ENCODE results near the gene ERC1.
A peak's percentile ranks its signal among the peaks of the same experiment; 100 is the strongest.

The ERC1 gene

DNA sequence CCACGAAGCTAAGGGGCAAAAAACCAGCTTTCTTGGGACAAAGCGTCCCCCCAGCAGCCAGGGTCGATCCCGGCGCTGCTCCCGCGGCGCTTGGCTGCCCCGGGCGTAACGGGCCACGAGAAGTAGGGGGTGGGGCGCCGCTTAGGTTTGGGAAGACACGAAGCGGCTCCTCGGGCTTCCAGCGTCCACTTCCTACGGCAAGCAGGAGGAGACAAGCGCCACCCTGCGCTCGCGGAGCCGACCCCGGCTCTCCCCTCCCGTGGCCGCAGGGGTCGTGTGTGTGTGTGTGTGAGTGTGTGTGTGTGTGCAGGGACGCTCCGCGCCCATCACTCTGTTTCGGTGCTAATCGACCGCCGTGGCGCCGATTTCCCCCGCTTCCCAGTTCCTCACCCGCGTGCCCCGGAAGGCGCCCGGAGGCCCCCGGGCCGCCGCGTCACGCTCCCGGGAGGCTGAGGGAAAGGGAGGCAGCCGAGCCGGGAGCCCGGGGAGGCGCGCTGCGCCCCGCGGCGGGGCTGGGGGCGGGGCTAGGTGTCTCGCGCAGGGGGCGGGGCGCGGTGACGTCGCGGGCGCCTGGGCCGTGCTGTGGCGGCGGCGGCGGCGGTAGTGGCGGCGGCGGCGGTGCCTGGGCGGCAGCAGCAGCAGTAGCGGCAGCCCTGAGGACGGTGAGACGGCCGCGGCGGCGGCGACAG, at the start of gene ERC1:
TSS of gene ERC1 (plus strand) at position 563 of the 689 bp plus-strand sequence. CDS start 36,681 bp downstream, outside the sequence.
- DNase-seq = peak; percentile 28

- DNase-seq = no peak
Measured at GRCh38 chr12:943051-943450, 48.0 kb upstream of the ERC1 start.

GRCh38 chr12:944211-944610, 46.8 kb upstream of the ERC1 start:
- no peak for DNase-seq

- DNase-seq = no peak
Measured at GRCh38 chr12:946212-946611, 44.8 kb upstream of the ERC1 start.

GRCh38 chr12:946631-947030, 44.4 kb upstream of the ERC1 start:
- DNase-seq = no peak

DNA sequence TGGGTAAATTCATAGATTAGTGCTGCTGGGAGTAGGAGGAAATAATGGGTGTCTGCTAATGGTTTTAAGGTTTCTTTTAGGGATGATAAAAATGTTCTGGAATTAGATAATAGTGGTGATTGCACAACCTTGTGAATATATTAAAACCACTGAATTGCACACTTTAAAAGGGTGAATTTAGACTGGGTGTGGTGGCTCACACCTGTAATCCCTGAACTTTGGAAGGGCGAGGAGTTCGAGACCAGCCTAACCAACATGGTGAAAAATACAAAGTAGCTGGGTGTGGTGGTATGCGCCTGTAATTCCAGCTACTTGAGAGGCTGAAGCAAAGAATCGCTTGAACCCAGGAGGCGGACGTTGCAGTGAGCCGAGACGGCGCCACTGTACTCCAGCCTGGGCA, 42.8 kb upstream of the ERC1 start:
- no peak for DNase-seq

GRCh38 chr12:949453-950191, 41.4 kb upstream of the ERC1 start, which contains the start of gene RAD52:
Gene RAD52, minus strand, starts transcription at chr12:949694. Its CDS starts 16,636 bp downstream, at chr12:933058.
- peak; percentile 96 for DNase-seq

DNA sequence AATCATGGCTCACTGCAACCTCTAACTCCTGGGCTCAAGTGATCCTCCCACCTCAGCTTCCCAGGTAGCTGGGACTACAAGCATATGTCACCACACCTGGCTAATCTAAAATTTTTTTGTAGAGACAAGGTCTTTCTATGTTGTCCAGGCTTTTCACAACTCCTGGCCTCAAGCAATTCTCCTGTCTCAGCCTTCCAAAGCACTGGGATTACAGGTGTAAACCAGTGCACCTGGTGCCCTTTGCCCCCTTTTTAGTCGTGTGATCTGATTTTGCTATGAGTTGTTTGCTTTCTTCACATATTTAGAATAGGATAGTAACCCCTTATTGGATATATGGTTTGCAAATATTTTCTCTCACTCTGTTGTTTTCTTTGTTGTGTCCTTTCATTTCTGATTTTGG, 39.8 kb upstream of the ERC1 start:
- no peak for DNase-seq

GRCh38 chr12:953776-954175, 37.2 kb upstream of the ERC1 start:
- peak; percentile 9 for DNase-seq

DNA sequence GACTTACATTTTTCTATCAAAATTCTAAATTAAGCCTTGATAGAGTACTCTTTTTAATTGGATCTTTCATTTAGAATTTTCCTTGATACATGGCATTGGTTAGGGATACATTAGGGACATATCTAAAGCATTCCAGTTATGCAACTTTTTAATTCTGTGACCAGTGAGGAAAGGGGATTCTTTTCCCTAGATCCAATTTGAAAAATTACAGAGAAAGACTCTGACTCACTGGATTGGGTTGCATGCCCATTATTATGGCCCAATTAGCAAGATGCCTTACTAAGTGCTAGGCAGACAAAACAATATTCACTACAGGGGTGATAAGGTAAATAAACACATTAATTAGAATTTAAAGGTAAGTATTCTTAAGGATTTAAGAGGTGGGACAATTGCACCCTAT, 36.3 kb upstream of the ERC1 start:
- no peak for DNase-seq

DNA sequence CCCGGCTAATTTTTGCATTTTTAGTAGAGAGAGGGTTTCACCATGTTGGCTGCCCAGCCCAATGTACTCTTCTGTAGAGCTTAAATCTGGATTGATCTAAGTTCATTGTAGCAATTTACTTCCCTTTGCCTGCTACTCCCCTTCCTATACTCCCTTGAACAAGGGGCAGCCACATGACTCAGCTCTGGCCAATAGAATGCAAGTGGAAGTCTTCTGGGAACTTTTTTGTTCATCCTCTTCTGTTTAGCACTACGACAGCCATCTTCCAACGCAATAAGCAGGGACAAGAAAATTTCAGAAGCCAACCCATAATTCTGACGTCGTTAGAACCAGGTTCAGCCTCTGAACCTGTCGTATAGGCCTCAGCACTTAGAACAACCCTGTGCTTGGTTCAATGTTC, 35.1 kb upstream of the ERC1 start:
- no peak for DNase-seq

GRCh38 chr12:958588-959123, 32.4 kb upstream of the ERC1 start:
- DNase-seq = no peak

DNA sequence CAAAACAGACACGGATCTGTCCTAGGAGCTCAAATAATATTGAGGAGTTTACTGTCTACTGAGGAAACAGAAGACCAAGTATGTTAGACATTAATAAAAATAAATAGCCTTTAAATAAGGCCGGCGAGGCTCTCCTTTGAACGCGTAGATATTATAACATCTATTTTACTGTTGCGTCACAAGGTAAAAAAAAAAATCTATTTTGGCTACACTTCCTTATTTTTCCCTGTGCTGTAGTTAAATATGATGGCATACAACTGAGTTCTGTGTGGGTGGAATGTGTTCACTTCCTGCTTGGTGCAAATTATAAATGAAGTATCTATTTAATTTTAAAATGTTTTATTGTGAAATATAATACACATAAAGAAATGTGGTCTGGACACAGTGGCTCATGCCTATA, 24.3 kb upstream of the ERC1 start:
- DNase-seq = no peak

DNA sequence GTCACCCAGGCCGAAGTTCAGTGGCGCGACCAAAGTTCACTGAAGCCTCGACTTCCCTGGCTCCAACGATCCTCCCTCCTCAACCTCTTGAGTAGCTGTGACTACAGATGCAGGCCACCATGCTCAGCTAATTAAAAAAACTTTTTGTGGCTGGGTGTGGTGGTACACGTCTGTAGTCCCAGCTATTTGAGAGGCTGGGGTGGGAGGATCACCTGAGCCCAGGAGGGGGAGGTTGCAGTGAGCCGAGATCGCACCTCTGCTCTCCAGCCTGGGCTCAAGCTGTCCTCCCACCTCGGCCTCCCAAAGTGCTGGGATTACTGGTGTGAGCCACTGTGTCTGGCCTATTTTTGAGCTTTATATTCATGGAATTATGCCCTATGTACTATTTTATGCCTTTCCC, 23.4 kb upstream of the ERC1 start:
- no peak for DNase-seq

- DNase-seq = no peak
Measured at GRCh38 chr12:968545-968944, 22.5 kb upstream of the ERC1 start.

DNA sequence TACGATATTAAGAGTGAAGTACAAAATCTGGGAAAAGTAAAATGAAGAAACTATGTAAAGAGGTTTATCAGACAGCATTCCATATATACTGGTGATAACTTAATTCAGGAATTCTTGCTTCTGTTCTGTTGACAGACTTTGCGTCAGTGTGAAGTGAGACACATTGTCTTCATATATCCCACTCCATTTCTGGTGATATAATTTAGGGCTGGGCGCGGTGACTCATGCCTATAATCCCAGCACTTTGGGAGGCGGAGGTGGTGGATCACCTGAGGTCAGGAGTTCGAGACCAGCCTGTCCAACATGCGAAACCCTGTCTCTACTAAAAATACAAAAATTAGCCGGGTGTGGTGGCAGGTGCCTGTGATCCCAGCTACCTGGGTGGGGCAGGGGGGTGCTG, 21.2 kb upstream of the ERC1 start:
- DNase-seq = no peak

DNA sequence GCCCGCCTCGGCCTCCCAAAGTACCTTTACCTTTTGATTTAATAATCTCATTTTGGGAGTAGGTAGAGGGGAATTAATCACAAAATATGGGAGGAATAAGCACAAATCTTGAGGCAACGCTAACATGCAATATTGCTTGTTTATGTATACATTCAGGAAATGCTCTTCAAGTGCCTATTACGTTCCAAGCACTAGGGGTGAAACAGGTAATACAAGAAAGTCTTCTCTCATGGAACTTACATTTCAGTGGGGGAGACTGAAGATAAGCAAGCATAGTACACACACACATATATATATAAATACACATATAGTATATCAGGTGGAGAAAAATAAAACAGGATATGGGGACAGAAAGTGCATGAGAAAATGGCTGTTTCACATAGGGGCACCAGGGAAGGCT, 19.0 kb upstream of the ERC1 start:
- no peak for DNase-seq

DNA sequence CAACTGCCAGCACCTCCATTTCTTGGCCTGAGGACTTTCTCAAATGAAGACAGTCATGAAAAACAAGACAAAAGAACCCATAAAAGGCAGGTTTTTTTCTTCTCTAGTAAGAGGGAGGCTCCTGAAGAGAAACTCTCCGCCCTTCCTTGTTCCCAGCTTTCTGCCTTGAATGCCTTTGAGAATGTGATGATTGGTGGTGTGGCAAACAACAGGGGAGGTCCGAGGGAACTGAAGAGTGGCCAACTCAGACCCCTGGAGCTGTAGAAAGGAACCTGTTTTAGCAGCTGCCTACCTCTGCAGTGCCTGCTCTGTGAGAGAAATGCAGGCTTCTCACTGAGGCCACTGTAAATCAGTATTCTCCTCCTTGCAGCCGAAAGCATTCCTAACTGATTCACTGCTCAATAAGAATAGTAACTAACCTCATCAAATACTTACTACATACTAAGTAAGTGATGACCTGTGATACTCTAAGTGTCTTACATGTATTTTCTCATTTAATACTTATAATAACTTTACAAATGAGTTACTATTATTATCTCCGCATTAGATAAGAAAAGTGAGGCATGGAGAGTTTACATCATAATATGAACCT, 16.7 kb upstream of the ERC1 start:
- DNase-seq = no peak

DNA sequence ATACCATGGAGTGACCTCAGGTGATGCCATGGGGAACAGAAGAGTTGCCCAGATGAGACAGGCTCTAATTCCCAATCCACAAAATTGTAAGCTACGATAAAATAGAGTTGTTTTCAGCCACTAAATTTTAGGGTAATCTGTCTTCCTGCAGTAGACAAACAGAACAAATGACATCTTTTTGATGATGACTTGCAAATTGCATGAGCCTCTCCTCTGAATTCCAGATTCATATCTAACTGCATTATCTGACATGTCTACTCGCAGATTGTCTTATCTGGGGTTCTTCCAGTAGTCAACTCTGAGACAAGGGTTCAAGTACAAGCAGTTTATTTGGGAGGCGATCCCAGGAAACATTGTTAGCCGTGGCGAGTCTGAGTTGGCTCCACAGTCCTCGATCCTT, 14.4 kb upstream of the ERC1 start:
- no peak for DNase-seq

DNA sequence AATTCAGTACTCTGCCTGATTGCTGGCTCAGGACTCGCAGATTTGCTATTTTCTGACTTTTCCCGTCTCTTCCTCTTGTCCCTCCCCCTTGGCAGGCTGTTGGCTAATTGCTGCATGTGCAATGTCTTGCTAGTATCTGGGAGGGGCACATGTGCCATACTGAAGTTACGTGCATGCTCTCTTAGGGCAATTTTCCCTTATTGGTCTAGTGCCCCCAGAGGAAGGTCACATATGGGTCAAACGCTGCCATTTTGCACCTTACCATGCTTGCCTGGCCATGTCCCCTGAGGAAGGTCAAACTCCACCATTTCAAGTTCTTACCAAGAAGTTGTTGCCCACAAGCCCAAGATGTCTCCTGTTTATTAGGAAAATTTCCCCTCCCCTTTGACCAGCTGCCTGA, 13.9 kb upstream of the ERC1 start:
- no peak for DNase-seq

DNA sequence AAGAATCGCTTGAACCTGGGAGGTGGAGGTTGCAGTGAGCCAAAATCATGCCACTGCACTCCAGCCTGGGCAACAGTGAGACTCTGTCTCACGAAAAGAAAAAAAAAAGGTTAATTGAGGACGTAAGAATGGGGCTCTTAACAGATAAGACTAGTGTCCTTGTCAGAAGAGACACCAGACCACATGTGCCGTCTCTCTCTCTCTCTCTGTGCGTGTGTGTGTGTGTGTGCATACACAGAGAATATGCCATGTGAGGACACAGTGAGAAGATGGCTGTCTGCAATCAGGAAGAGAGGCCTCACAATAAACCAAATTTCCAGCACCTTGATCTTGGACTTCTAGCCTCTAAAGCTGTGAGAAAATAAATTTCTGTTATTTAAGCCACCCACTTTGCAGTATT, 11.7 kb upstream of the ERC1 start:
- DNase-seq = no peak

DNA sequence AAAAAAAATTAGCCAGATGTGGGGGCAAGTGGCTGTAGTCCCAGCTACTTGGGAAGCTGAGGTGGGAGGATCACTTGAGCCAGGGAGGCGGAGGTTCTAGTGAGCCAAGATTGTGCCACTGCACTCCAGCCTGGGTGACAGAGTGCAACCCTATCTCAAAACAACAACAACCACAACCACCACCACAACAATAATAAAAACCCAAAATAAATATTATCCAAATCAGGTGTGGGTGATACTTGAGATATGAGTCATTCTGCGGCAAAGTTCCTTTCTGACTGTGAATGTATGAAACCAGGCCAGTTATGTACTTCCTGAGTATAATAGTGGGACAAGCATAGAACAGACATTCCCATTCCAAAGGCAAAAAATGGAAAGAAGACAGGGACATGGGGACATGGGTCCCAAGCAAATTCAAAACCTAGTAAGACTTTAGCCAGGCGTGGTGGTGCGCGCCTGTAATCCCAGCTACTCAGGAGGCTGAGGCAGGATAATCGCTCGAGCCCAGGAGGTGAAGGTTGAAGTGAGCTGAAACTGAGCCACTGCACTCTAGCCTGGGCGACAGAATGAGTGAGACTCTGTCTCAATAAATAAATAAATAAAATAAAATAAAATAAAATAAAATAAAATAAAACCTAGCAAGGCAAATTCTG, 9.7 kb upstream of the ERC1 start:
- no peak for DNase-seq

- DNase-seq = no peak
Measured at GRCh38 chr12:981961-982360, 9.1 kb upstream of the ERC1 start.

Data from DMS 273 treated with DMSO at 0.1 percent for 48 hours (cell line).